GM23338 (cell line): ENCODE results near the gene PAF1. TPM values are rescaled to one million over a fixed set of nuclear protein-coding genes. Genes with fewer than 3 reads are reported as not detected.

Experiments
- ATAC-seq: fragments of 200-7000 bp; cut with Tn5 transposase; 3 replicates; pipeline ENCODE4 v1.9.1; 2020
- DNase-seq: peaks from one replicate; pipeline ENCODE4 v3.0.0-alpha.2; 2015; ENCODE audit warnings: low spot score
- H2AFZ ChIP-seq: fragments of 200-600 bp; sonication (generic); 2 replicates; pipeline ENCODE4 v1.8.0; 2016; ENCODE audit warnings: antibody characterized with exemption, mild to moderate bottlenecking, moderate library complexity
- H3F3A ChIP-seq: fragments of 200-600 bp; sonication (generic); replicated peaks from 2 replicates; pipeline ENCODE4 v1.8.0; 2017; ENCODE audit warnings: antibody characterized with exemption, mixed run types, low read depth
- H3K27ac ChIP-seq: fragments of 200-600 bp; sonication (generic); 2 replicates; pipeline ENCODE4 v1.6.1; 2016; ENCODE audit warnings: low read depth
- H3K27me3 ChIP-seq: fragments of 200-600 bp; sonication (generic); 2 replicates; pipeline ENCODE4 v1.8.0; 2016; ENCODE audit warnings: mild to moderate bottlenecking, mixed run types, moderate library complexity; ENCODE audit not compliant: insufficient read depth
- H3K36me3 ChIP-seq: fragments of 200-600 bp; sonication (generic); 2 replicates; pipeline ENCODE4 v1.8.0; 2016; ENCODE audit warnings: mild to moderate bottlenecking; ENCODE audit not compliant: insufficient read depth
- H3K4me1 ChIP-seq: fragments of 200-600 bp; sonication (generic); 2 replicates; pipeline ENCODE4 v1.8.0; 2016; ENCODE audit warnings: mild to moderate bottlenecking, moderate library complexity; ENCODE audit not compliant: insufficient read depth
- H3K4me2 ChIP-seq: fragments of 200-600 bp; sonication (generic); 2 replicates; pipeline ENCODE4 v1.7.1; 2017; ENCODE audit warnings: mixed run types
- H3K4me3 ChIP-seq: fragments of 200-600 bp; sonication (generic); 2 replicates; pipeline ENCODE4 v1.6.1; 2016; ENCODE audit warnings: mixed run types
- H3K79me2 ChIP-seq: fragments of 200-600 bp; sonication (generic); replicated peaks from 2 replicates; pipeline ENCODE4 v1.8.0; 2017; ENCODE audit warnings: mild to moderate bottlenecking; ENCODE audit not compliant: insufficient read depth
- H3K9me2 ChIP-seq: fragments of 200-600 bp; sonication (generic); 2 replicates; pipeline ENCODE4 v1.8.0; 2017; ENCODE audit not compliant: insufficient read depth
- H4K20me1 ChIP-seq: fragments of 200-600 bp; sonication (generic); replicated peaks from 2 replicates; pipeline ENCODE4 v1.8.0; 2017; ENCODE audit warnings: mild to moderate bottlenecking; ENCODE audit not compliant: insufficient read depth
- H3K27ac Mint-ChIP-seq: 2 replicates; pipeline ENCODE4 v1.8.0; 2020; ENCODE audit warnings: inconsistent platforms, mild to moderate bottlenecking, moderate library complexity, mixed read lengths
- H3K27me3 Mint-ChIP-seq: 3 replicates; pipeline ENCODE4 v1.8.0; 2022; ENCODE audit warnings: low read depth, mild to moderate bottlenecking, moderate library complexity, mixed read lengths, inconsistent platforms; ENCODE audit not compliant: insufficient read depth, poor library complexity
- H3K36me3 Mint-ChIP-seq: 3 replicates; pipeline ENCODE4 v1.8.0; 2021; ENCODE audit warnings: low read depth, mild to moderate bottlenecking, inconsistent platforms, moderate library complexity, mixed read lengths
- H3K4me1 Mint-ChIP-seq: 3 replicates; pipeline ENCODE4 v1.8.0; 2020; ENCODE audit warnings: mild to moderate bottlenecking, inconsistent platforms, mixed read lengths
- H3K4me3 Mint-ChIP-seq: 3 replicates; pipeline ENCODE4 v1.8.0; 2021; ENCODE audit warnings: moderate library complexity, mild to moderate bottlenecking, inconsistent platforms, mixed read lengths
- H3K9me3 Mint-ChIP-seq: 3 replicates; pipeline ENCODE4 v1.8.0; 2020; ENCODE audit warnings: moderate library complexity, mild to moderate bottlenecking, inconsistent platforms, mixed read lengths
- CTCF ChIP-seq, 2 experiments: fragments of 200-600 bp in 1 of 2; sonication (generic) in 1 of 2; conservative IDR thresholded peaks; 2 replicates each; pipeline versions ENCODE4 v1.5.1 to v1.6.1; 2016 to 2017; ENCODE audit warnings: antibody characterized with exemption in 2 of 2, low read depth in 2 of 2, mild to moderate bottlenecking in 2 of 2, moderate library complexity in 1 of 2
- NANOG ChIP-seq: IDR thresholded peaks from 2 replicates; pipeline ENCODE4 v1.6.1; 2016; ENCODE audit warnings: antibody characterized with exemption, borderline replicate concordance
- ZNF331 ChIP-seq: fragments of 250-450 bp; sonication (Bioruptor Pico); IDR thresholded peaks from 2 replicates; pipeline ENCODE4 v1.5.0; 2020; ENCODE audit warnings: low read depth, mild to moderate bottlenecking, moderate library complexity
- ZNF462 ChIP-seq: fragments of 250-450 bp; sonication (Bioruptor Pico); IDR thresholded peaks from 2 replicates; pipeline ENCODE4 v1.5.0; 2020; ENCODE audit warnings: mild to moderate bottlenecking, moderate library complexity
- polyA plus RNA-seq: library from polyadenylated mRNA; unstranded; fragments of >200 nt; fragmentation: Nextera tagmentation; extraction: Ambion mirVana; gene quantifications from 2 replicates; pipeline ENCODE4 v1.2.1, GENCODE V29; 2016
- total RNA-seq: library from RNA; depleted of rRNA; stranded (reverse); fragments of >200 nt; shearing (Covaris generic); gene quantifications from 2 replicates; pipeline ENCODE4 v1.2.3, GENCODE V29; 2014

The PAF1 gene
- total and polyA plus RNA-seq, 2 experiments from 2014 or later = 22.1 to 47.3 TPM

GRCh38 chr19:39412100-39412866, 21.4 kb upstream of the PAF1 start, which contains the start of gene PLEKHG2 (continued):
- no peak for TF ChIP-seq ZNF462
- TF ChIP-seq CTCF (conservative IDR thresholded peaks at IDR 0.05; ENCODE audit: low read depth in 2 of 2) = peak; percentile 78 to 84; a peak in 3 of 4 replicates
- no peak for TF ChIP-seq NANOG

- Histone ChIP-seq H3K36me3 (no peaks in the 10 kb centered on the region), H3F3A (peaks cover 36% of the 10 kb centered on the region), H3K27me3 (no peaks in the 10 kb centered on the region), H3K4me1 (peaks cover 41% of the 10 kb centered on the region), H3K9me2 (no peaks in the 10 kb centered on the region), H3K79me2 (peaks cover 38% of the 10 kb centered on the region), H3K4me3 (peak overlapping the region; percentile 99), H3K4me2 (peak overlapping the region; percentile 91), H4K20me1 (peaks cover 18% of the 10 kb centered on the region; the same call in 1 of the 2 replicates), H3K27ac (peak overlapping the region; percentile 75; the same call in 1 of the 2 replicates), H2AFZ (no peak overlapping the region)
- peaks cover 4% of the 10 kb centered on the region; the same call in 2 of the 3 replicates for H3K9me3 Mint-ChIP-seq
- peak; percentile 97 for DNase-seq
- H3K4me1 Mint-ChIP-seq = peaks cover 48% of the 10 kb centered on the region
- H3K27me3 Mint-ChIP-seq = peaks cover 44% of the 10 kb centered on the region
- H3K4me3 Mint-ChIP-seq = peak overlapping the region; percentile 94
- peaks cover 32% of the 10 kb centered on the region for H3K36me3 Mint-ChIP-seq
- peak overlapping the region; percentile 96 for H3K27ac Mint-ChIP-seq
- ATAC-seq = peak; percentile 14
- TF ChIP-seq ZNF331 (CRISPR knock-in tag) = no peak
- TF ChIP-seq ZNF462 = no peak
These were observed 20.9 kb upstream of the PAF1 start for GRCh38 chr19:39411832-39412099.
